ENCODE results near the gene MED13L. TPM values are rescaled to one million over a fixed set of nuclear protein-coding genes. Genes with fewer than 3 reads are reported as not detected.

MED13L gene
- total and polyA plus RNA-seq, 2 of the 4 experiments (the other 2 are of a cell fraction): 17.9 to 49.1 TPM

DNA sequence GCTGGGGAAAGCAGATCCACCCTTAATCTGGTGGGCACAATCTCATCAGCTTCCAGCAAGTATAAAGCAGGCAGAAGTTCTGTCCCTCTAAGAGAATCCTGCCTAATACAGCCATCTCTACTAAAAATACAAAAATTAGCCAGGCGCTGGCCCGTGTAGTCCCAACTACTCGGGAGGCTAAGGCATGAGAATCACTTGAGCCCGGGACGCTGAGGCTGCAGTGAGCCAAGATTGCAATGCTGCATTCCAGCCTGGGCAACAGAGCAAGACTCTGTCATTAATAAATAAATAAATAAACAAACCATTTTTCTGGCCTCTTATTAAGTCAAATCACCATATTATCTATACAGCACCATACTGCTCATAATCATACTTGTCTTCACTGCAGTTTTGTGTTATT is 111.2 kb downstream of the MED13L start:
- H2BK5ac ChIP-seq (ENCODE audit: low read depth, low read length, poor library complexity, severe bottlenecking): no peak overlapping the region
- dilution Hi-C loops (cut with HindIII; ENCODE audit: low sequenced_read_pairs, unreplicated experiment): no loop called here
- no peak for ATAC-seq (ENCODE audit: low read depth)

More for the DNA sequence above, 111.2 kb downstream of the MED13L start:
- Histone ChIP-seq H3K23ac (ENCODE audit: low read depth, low read length) (no peak overlapping the region), H3K4me3 (ENCODE audit: insufficient read depth, low read depth, low read length) (no peak overlapping the region), H3K79me1 (ENCODE audit: low read depth in 1 of 2, low read length in 2 of 2) (peaks cover 29 to 74% of the 10 kb centered on the region in 2 experiments; a peak in 3 of 4 replicates), H3K9ac (ENCODE audit: low read depth, low read length) (no peak overlapping the region), H4K8ac (ENCODE audit: low read depth in 2 of 2, low read length in 2 of 2) (no peak overlapping the region), H2AK5ac (ENCODE audit: low read depth, low read length) (no peak overlapping the region), H3K14ac (replicated peaks; ENCODE audit: low read depth, low read length) (no peak overlapping the region), H3K36me3 (ENCODE audit: control insufficient read depth, insufficient read depth, low read length) (no peaks in the 10 kb centered on the region), H3K27ac (ENCODE audit: insufficient read depth, low read length) (no peak overlapping the region), H2BK120ac (ENCODE audit: low read depth, low read length) (no peak overlapping the region), H4K5ac (ENCODE audit: low read depth, low read length) (no peak overlapping the region), H2AK9ac (replicated peaks; ENCODE audit: low read depth, low read length, poor library complexity) (no peak overlapping the region), H3K9me1 (ENCODE audit: insufficient read depth, low read length) (peaks cover 12% of the 10 kb centered on the region), H2AFZ (replicated peaks; ENCODE audit: low read length, poor library complexity) (no peak overlapping the region), H2BK15ac (ENCODE audit: low read depth, low read length) (no peak overlapping the region), H4K91ac (ENCODE audit: insufficient read depth, low read depth, low read length) (no peak overlapping the region), H4K20me1 (ENCODE audit: insufficient read depth, low read length) (peaks cover 81% of the 10 kb centered on the region), H3K4ac (ENCODE audit: low read depth, low read length) (no peak overlapping the region), H3K27me3 (ENCODE audit: control insufficient read depth, insufficient read depth, low read length) (no peaks in the 10 kb centered on the region), H3K56ac (ENCODE audit: extremely low read depth, insufficient read depth, low read length) (no peak overlapping the region), H2BK20ac (ENCODE audit: low read depth, low read length) (no peak overlapping the region), H3K9me3 (ENCODE audit: control insufficient read depth, insufficient read depth, low read length) (no peaks in the 10 kb centered on the region), H3K4me2 (ENCODE audit: low read depth, low read length) (no peak overlapping the region), H3K18ac (ENCODE audit: low read depth, low read length) (no peak overlapping the region), H3K4me1 (ENCODE audit: control insufficient read depth, insufficient read depth, low read length) (peaks cover 9% of the 10 kb centered on the region)
- no CpG with 5 or more reads among the region's 5 CpGs for WGBS, 2 experiments (ENCODE audit: extremely low coverage in 2 of 2, insufficient read length in 1 of 2)
- POLR2A ChIA-PET (ENCODE audit: unreplicated experiment): no interaction called here
- no TSS peak for BruUV-seq (replicated peaks)
- CTCF ChIA-PET: no interaction called here
- no peak for TF ChIP-seq POLR2A (IDR thresholded peaks at IDR 0.05; ENCODE audit: low read depth, low read length)
- no peak for TF ChIP-seq RFX5 (IDR thresholded peaks at IDR 0.05; ENCODE audit: low read depth, low read length)
- no peak for TF ChIP-seq NFE2L2 (IDR thresholded peaks at IDR 0.05; ENCODE audit: low read depth, low read length)
- no peak for TF ChIP-seq RCOR1 (IDR thresholded peaks at IDR 0.05; ENCODE audit: insufficient replicate concordance, low read length)
- TF ChIP-seq, protein P1, sequence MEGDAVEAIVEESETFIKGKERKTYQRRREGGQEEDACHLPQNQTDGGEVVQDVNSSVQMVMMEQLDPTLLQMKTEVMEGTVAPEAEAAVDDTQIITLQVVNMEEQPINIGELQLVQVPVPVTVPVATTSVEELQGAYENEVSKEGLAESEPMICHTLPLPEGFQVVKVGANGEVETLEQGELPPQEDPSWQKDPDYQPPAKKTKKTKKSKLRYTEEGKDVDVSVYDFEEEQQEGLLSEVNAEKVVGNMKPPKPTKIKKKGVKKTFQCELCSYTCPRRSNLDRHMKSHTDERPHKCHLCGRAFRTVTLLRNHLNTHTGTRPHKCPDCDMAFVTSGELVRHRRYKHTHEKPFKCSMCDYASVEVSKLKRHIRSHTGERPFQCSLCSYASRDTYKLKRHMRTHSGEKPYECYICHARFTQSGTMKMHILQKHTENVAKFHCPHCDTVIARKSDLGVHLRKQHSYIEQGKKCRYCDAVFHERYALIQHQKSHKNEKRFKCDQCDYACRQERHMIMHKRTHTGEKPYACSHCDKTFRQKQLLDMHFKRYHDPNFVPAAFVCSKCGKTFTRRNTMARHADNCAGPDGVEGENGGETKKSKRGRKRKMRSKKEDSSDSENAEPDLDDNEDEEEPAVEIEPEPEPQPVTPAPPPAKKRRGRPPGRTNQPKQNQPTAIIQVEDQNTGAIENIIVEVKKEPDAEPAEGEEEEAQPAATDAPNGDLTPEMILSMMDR (conservative IDR thresholded peaks at IDR 0.05; ENCODE audit: low read depth, low read length): no peak
- no peak for DNase-seq
- intact Hi-C loops (cut with micrococcal nuclease): loop anchor here (5.0 kb wide), 1 partner anchor 56 kb away; no protein-coding TSS in a partner anchor
- in situ Hi-C loops (cut with MboI; ENCODE audit: low sequenced_read_pairs): no loop called here
